GM23338 (cell line): ENCODE measurements around the gene DENND4C. TPM values are rescaled to one million over a fixed set of nuclear protein-coding genes. Genes with fewer than 3 reads are reported as not detected.

Source experiments
- ATAC-seq: fragments of 200-7000 bp; cut with Tn5 transposase; 3 replicates; pipeline ENCODE4 v1.9.1; 2020
- DNase-seq: peaks from one replicate; pipeline ENCODE4 v3.0.0-alpha.2; 2015; ENCODE audit warnings: low spot score
- H2AFZ ChIP-seq: fragments of 200-600 bp; sonication (generic); 2 replicates; pipeline ENCODE4 v1.8.0; 2016; ENCODE audit warnings: antibody characterized with exemption, mild to moderate bottlenecking, moderate library complexity
- H3F3A ChIP-seq: fragments of 200-600 bp; sonication (generic); replicated peaks from 2 replicates; pipeline ENCODE4 v1.8.0; 2017; ENCODE audit warnings: antibody characterized with exemption, mixed run types, low read depth
- H3K27ac ChIP-seq: fragments of 200-600 bp; sonication (generic); 2 replicates; pipeline ENCODE4 v1.6.1; 2016; ENCODE audit warnings: low read depth
- H3K27me3 ChIP-seq: fragments of 200-600 bp; sonication (generic); 2 replicates; pipeline ENCODE4 v1.8.0; 2016; ENCODE audit warnings: mild to moderate bottlenecking, mixed run types, moderate library complexity; ENCODE audit not compliant: insufficient read depth
- H3K36me3 ChIP-seq: fragments of 200-600 bp; sonication (generic); 2 replicates; pipeline ENCODE4 v1.8.0; 2016; ENCODE audit warnings: mild to moderate bottlenecking; ENCODE audit not compliant: insufficient read depth
- H3K4me1 ChIP-seq: fragments of 200-600 bp; sonication (generic); 2 replicates; pipeline ENCODE4 v1.8.0; 2016; ENCODE audit warnings: mild to moderate bottlenecking, moderate library complexity; ENCODE audit not compliant: insufficient read depth
- H3K4me2 ChIP-seq: fragments of 200-600 bp; sonication (generic); 2 replicates; pipeline ENCODE4 v1.7.1; 2017; ENCODE audit warnings: mixed run types
- H3K4me3 ChIP-seq: fragments of 200-600 bp; sonication (generic); 2 replicates; pipeline ENCODE4 v1.6.1; 2016; ENCODE audit warnings: mixed run types
- H3K79me2 ChIP-seq: fragments of 200-600 bp; sonication (generic); replicated peaks from 2 replicates; pipeline ENCODE4 v1.8.0; 2017; ENCODE audit warnings: mild to moderate bottlenecking; ENCODE audit not compliant: insufficient read depth
- H3K9me2 ChIP-seq: fragments of 200-600 bp; sonication (generic); 2 replicates; pipeline ENCODE4 v1.8.0; 2017; ENCODE audit not compliant: insufficient read depth
- H4K20me1 ChIP-seq: fragments of 200-600 bp; sonication (generic); replicated peaks from 2 replicates; pipeline ENCODE4 v1.8.0; 2017; ENCODE audit warnings: mild to moderate bottlenecking; ENCODE audit not compliant: insufficient read depth
- H3K27ac Mint-ChIP-seq: 2 replicates; pipeline ENCODE4 v1.8.0; 2020; ENCODE audit warnings: inconsistent platforms, mild to moderate bottlenecking, moderate library complexity, mixed read lengths
- H3K27me3 Mint-ChIP-seq: 3 replicates; pipeline ENCODE4 v1.8.0; 2022; ENCODE audit warnings: low read depth, mild to moderate bottlenecking, moderate library complexity, mixed read lengths, inconsistent platforms; ENCODE audit not compliant: insufficient read depth, poor library complexity
- H3K36me3 Mint-ChIP-seq: 3 replicates; pipeline ENCODE4 v1.8.0; 2021; ENCODE audit warnings: low read depth, mild to moderate bottlenecking, inconsistent platforms, moderate library complexity, mixed read lengths
- H3K4me1 Mint-ChIP-seq: 3 replicates; pipeline ENCODE4 v1.8.0; 2020; ENCODE audit warnings: mild to moderate bottlenecking, inconsistent platforms, mixed read lengths
- H3K4me3 Mint-ChIP-seq: 3 replicates; pipeline ENCODE4 v1.8.0; 2021; ENCODE audit warnings: moderate library complexity, mild to moderate bottlenecking, inconsistent platforms, mixed read lengths
- H3K9me3 Mint-ChIP-seq: 3 replicates; pipeline ENCODE4 v1.8.0; 2020; ENCODE audit warnings: moderate library complexity, mild to moderate bottlenecking, inconsistent platforms, mixed read lengths
- CREB1 ChIP-seq: fragments of 250-450 bp; sonication (Bioruptor Pico); IDR thresholded peaks from 2 replicates; pipeline ENCODE4 v1.5.0; 2020; ENCODE audit warnings: low read depth, mild to moderate bottlenecking, moderate library complexity
- CTCF ChIP-seq, 2 experiments: fragments of 200-600 bp in 1 of 2; sonication (generic) in 1 of 2; conservative IDR thresholded peaks; 2 replicates each; pipeline versions ENCODE4 v1.5.1 to v1.6.1; 2016 to 2017; ENCODE audit warnings: antibody characterized with exemption in 2 of 2, low read depth in 2 of 2, mild to moderate bottlenecking in 2 of 2, moderate library complexity in 1 of 2
- EZH2 ChIP-seq: fragments of 200-600 bp; sonication (generic); IDR thresholded peaks from one replicate; pipeline ENCODE4 v1.8.0; 2017; ENCODE audit warnings: antibody characterized with exemption, mild to moderate bottlenecking, low read depth; ENCODE audit not compliant: unreplicated experiment
- EZH2phosphoT487 ChIP-seq: fragments of 200-600 bp; sonication (generic); IDR thresholded peaks from one replicate; pipeline ENCODE4 v1.8.1; 2018; ENCODE audit warnings: antibody characterized with exemption; ENCODE audit not compliant: unreplicated experiment
- JUNB ChIP-seq: IDR thresholded peaks from one replicate; pipeline ENCODE4 v1.6.1; 2016; ENCODE audit warnings: antibody characterized with exemption; ENCODE audit not compliant: unreplicated experiment
- NANOG ChIP-seq: IDR thresholded peaks from 2 replicates; pipeline ENCODE4 v1.6.1; 2016; ENCODE audit warnings: antibody characterized with exemption, borderline replicate concordance
- POLR2AphosphoS5 ChIP-seq: IDR thresholded peaks from 2 replicates; pipeline ENCODE4 v1.6.1; 2016; ENCODE audit warnings: antibody characterized with exemption, low read depth
- REST ChIP-seq: IDR thresholded peaks from one replicate; pipeline ENCODE4 v1.6.1; 2018; ENCODE audit warnings: antibody characterized with exemption; ENCODE audit not compliant: unreplicated experiment
- STAT1 ChIP-seq: IDR thresholded peaks from one replicate; pipeline ENCODE4 v1.6.1; 2016; ENCODE audit warnings: antibody characterized with exemption; ENCODE audit not compliant: unreplicated experiment
- ZNF114 ChIP-seq: fragments of 250-450 bp; sonication (Bioruptor Pico); IDR thresholded peaks from 2 replicates; pipeline ENCODE4 v1.5.0; 2020; ENCODE audit warnings: mild to moderate bottlenecking, moderate library complexity
- ZNF331 ChIP-seq: fragments of 250-450 bp; sonication (Bioruptor Pico); IDR thresholded peaks from 2 replicates; pipeline ENCODE4 v1.5.0; 2020; ENCODE audit warnings: low read depth, mild to moderate bottlenecking, moderate library complexity
- ZNF462 ChIP-seq: fragments of 250-450 bp; sonication (Bioruptor Pico); IDR thresholded peaks from 2 replicates; pipeline ENCODE4 v1.5.0; 2020; ENCODE audit warnings: mild to moderate bottlenecking, moderate library complexity
- polyA plus RNA-seq: library from polyadenylated mRNA; unstranded; fragments of >200 nt; fragmentation: Nextera tagmentation; extraction: Ambion mirVana; gene quantifications from 2 replicates; pipeline ENCODE4 v1.2.1, GENCODE V29; 2016
- total RNA-seq: library from RNA; depleted of rRNA; stranded (reverse); fragments of >200 nt; shearing (Covaris generic); gene quantifications from 2 replicates; pipeline ENCODE4 v1.2.3, GENCODE V29; 2014
- TF ChIP-seq, protein P1 (sequence below): IDR thresholded peaks from 2 replicates; pipeline ENCODE4 v1.6.1; 2016; ENCODE audit warnings: antibody characterized with exemption

DENND4C gene
- total and polyA plus RNA-seq, 2 experiments from 2014 or later, result 6.4 to 30.8 TPM

DNA sequence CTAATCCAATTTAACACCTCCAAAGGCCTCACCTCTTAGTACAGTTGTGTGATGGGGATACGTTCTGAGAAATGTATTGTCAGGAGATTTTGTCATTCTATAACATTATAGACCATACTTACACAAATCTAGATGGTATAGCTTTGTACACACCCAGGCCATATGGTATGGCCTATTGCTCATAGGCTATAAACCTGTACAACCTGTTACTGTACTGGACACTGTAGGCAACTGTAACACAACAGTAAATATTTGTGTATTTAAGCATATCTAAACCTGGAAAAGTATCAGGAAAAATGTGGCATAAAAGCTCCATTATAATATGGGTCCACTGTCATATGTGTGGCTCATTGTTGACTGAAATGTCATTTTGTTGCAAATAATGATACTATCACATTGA lies 190.4 kb downstream of the DENND4C start:
- ATAC-seq, result no peak
- Histone ChIP-seq H3K9me2 (no peaks in the 10 kb centered on the region), H4K20me1 (0 out of 2 replicates have a peak, but pooled peaks cover 2% of the 10 kb centered on the region), H3F3A (no peaks in the 10 kb centered on the region), H3K27me3 (no peaks in the 10 kb centered on the region), H3K4me3 (no peak overlapping the region), H2AFZ (no peak overlapping the region), H3K4me2 (no peak overlapping the region), H3K36me3 (peaks cover 17% of the 10 kb centered on the region), H3K79me2 (peaks cover 14% of the 10 kb centered on the region; the same call in 1 of the 2 replicates), H3K4me1 (peaks cover 25% of the 10 kb centered on the region), H3K27ac (no peak overlapping the region)
- no peak for DNase-seq
- no peaks in the 10 kb centered on the region; the same call in 2 of the 3 replicates for H3K9me3 Mint-ChIP-seq
- H3K36me3 Mint-ChIP-seq, result peaks cover 30% of the 10 kb centered on the region
- H3K4me1 Mint-ChIP-seq, result peaks cover 15% of the 10 kb centered on the region
- no peaks in the 10 kb centered on the region for H3K27me3 Mint-ChIP-seq
- H3K4me3 Mint-ChIP-seq, result no peak overlapping the region
- TF ChIP-seq CTCF (conservative IDR thresholded peaks at IDR 0.05; ENCODE audit: low read depth in 2 of 2), result no peak
- no peak for TF ChIP-seq EZH2phosphoT487
- no peak for TF ChIP-seq NANOG
- TF ChIP-seq STAT1, result no peak
- TF ChIP-seq, protein P1, sequence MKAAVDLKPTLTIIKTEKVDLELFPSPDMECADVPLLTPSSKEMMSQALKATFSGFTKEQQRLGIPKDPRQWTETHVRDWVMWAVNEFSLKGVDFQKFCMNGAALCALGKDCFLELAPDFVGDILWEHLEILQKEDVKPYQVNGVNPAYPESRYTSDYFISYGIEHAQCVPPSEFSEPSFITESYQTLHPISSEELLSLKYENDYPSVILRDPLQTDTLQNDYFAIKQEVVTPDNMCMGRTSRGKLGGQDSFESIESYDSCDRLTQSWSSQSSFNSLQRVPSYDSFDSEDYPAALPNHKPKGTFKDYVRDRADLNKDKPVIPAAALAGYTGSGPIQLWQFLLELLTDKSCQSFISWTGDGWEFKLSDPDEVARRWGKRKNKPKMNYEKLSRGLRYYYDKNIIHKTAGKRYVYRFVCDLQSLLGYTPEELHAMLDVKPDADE, result no peak
- TF ChIP-seq CREB1, result no peak
- TF ChIP-seq ZNF114 (CRISPR knock-in tag), result no peak
- TF ChIP-seq ZNF462 (CRISPR knock-in tag), result no peak
- no peak for TF ChIP-seq REST
- TF ChIP-seq ZNF331 (CRISPR knock-in tag), result no peak
- TF ChIP-seq POLR2AphosphoS5, result no peak
- no peak for TF ChIP-seq JUNB
- TF ChIP-seq EZH2, result no peak
- no peak overlapping the region for H3K27ac Mint-ChIP-seq
